GM20000 (cell line): Measurements from ENCODE around the gene ANXA11.

Source experiments
- DNase-seq: peaks from one replicate; pipeline ENCODE4 v3.0.0; 2012; ENCODE audit warnings: low spot score
- TF ChIP-seq, protein P1 (sequence below): IDR thresholded peaks from 2 replicates; pipeline ENCODE4 v1.5.1; 2012; ENCODE audit warnings: mild to moderate bottlenecking, control low read depth; ENCODE audit errors: extremely low read depth, missing control alignments

Gene ANXA11

DNA sequence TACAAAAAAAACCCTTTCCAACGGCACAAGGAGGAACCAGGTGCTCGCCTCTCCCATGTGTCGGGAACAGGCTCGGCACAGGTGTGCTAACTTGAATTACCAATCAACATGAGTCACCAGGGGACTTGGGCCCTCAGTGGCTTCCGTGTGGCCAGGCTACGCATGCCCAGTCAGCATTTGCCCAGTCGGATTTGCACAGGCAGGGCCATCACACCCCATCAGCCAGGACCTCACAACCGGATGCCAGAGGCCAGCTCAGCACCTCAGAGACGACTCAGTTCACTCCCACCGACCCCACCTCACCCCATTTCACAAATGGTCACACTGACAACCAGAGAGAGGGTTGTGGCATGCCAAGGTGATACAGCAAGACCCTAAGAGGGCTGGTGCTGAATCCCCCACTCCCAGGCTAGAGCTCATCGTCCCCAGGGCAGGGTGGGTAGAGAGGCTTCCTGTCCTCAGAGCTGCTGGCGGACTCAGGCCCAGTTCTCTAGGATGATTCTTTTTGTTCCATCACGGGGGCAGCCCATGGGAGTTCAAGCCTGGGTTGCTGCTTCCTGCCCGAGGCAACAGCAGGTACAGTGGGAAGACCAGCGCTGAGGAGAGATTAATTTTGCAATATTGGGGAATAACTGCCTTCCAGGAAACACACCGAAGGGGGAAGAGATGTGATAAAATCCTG is 13.6 kb downstream of the ANXA11 start:
- TF ChIP-seq, protein P1, sequence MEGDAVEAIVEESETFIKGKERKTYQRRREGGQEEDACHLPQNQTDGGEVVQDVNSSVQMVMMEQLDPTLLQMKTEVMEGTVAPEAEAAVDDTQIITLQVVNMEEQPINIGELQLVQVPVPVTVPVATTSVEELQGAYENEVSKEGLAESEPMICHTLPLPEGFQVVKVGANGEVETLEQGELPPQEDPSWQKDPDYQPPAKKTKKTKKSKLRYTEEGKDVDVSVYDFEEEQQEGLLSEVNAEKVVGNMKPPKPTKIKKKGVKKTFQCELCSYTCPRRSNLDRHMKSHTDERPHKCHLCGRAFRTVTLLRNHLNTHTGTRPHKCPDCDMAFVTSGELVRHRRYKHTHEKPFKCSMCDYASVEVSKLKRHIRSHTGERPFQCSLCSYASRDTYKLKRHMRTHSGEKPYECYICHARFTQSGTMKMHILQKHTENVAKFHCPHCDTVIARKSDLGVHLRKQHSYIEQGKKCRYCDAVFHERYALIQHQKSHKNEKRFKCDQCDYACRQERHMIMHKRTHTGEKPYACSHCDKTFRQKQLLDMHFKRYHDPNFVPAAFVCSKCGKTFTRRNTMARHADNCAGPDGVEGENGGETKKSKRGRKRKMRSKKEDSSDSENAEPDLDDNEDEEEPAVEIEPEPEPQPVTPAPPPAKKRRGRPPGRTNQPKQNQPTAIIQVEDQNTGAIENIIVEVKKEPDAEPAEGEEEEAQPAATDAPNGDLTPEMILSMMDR = no peak
- DNase-seq = no peak

DNA sequence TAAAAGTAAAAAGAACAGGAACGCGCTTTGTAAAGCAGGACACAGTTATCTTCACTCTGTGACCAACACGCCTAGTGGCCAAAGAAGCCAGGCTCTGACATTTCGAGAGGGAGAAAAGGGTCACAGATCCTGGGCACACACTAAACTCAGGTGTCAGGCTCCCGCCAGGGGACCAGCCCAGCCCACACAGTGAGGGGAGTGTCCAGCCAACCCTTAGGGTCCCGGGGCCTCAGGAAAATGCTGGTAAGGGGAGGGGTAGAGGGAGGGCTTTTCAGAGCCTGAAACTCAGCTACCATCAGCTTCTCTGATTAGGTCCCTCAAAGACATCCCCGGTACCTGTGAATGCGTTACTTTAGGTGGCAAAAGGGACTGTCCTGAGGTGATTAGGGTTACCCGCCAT is 16.6 kb downstream of the ANXA11 start:
- no peak for DNase-seq
- TF ChIP-seq, protein P1 = no peak

DNA sequence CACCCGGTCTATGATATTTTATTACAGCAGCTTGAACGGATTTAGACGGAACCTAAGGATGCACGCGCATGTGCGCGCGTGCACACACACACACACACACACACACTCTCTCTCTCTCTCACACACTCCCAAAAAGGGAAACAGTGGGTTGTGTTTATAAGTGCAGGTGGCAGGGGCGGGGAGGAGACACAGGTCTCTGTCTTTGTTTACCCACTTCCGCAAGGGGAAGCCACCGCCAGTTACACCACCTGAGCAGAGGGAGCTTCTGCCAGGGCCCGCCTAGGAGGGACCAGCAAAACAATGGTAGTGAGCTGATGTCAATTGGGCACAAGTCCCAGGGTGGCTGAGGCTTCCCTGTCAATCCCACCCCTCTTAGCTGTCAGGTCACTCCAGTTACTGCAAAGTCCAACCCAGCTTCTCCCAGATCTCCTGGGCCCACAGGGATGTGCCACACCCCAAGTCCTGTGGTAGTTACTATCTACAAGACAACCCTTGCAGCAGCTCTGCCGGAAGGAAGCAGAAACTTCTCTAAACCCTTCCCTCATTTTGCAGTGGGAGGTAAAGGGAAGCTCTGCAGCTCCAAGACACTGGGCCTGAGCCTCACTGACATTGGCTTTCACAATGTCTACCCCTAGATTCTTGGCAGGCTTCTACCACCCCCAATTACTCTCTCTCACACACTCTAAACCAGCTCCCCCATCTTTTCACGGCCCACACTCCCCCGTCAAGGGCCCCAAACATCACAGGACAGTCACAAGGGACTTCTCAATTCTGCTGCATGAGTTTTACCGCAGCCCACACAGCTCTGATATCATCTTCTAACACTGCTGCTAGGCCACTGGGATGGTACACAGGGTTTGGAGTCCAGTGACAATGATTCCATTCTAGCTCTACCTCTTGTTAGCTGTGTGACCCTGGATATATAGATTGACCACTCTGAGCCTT is 17.6 kb downstream of the ANXA11 start:
- TF ChIP-seq, protein P1 = no peak
- peak; percentile 73 for DNase-seq

DNA sequence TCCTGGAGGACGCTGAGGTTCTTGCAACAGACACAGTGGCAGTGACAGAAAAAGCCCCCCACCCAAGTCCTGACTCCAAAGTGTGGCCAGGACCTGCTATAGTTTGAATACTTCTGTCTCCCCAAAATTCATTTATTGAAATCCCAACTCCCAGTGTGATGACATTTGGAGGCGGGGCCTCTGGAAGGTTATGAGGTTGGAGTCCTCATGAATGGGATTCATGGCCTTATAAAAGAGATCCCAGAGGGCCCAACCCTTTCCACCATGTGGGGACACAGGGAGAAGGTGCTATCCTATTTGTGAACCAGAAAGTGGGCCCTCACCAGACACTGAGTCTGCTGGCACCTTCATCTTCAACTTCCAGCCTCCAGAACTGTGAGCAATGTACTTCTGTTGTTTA is 18.3 kb downstream of the ANXA11 start:
- DNase-seq = no peak
- TF ChIP-seq, protein P1 = no peak

DNA sequence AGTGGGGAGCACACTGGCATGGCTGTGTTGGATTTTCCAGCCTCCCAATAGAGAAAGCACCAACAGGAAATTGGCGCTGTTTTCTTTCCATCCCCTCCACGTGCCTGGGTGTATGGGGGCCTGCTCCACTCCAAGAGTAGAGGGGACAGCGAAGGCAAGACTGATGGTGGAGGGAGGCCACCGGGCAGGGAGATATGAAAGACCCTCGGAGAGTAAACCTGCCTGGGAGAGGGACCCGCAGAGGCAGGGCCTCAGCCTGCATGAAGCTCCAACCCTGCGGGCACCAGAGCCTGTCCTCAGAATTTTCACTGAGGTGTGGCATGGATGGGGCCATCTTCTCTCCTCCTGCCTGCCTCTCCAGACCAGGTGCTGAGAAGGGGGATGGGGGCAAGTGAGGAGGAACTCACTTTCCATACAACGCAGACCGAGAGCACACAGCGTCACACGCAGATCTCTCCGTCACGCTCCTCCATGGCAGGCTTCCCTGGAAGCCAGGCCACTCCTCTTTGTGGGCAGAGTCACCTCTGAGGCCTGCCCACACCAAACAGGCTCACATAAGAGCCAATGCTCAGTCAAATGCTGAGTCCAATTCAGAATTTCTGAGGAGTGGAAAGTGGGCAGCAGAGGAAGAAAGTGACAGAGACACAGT is 18.8 kb downstream of the ANXA11 start:
- no peak for DNase-seq

DNA sequence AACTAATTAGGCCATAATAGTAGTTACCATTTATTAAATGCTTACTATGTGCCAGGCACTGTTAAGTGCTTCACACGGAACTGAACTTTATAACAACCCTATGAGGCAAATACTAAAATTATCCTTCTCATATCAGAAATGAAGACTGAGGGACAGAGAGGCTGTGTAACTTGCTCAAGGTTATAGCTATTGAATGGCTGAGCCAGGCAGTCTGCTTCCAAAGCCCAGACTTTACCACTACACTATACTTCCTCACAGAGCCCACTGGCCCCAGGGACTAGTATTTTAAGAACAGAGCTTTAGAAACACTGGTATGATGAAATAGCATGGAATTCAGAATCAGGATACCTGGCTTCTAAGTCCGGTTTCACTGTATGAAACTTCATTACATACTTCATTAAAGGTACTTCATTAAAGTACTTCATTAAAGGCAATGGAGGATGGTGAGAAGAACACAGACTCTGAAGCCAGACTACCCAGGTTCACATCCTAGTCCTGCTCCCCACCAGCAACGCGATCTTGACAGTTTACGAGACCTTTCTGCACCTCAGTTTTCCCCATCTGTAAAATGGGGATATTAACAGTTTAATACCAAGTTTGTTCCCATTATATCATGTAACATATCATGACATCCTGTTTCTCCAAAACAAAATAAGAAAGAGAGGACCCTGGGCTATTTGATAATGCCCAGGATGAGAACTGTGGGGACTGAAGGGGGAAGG is 19.6 kb downstream of the ANXA11 start:
- DNase-seq = no peak
- TF ChIP-seq, protein P1 = no peak

More for the DNA sequence above, 18.8 kb downstream of the ANXA11 start:
- TF ChIP-seq, protein P1 = no peak
